A673 (cell line): ENCODE measurements around the gene LNP1. TPM values are rescaled to one million over a fixed set of nuclear protein-coding genes. Genes with fewer than 3 reads are reported as not detected.

Experiments used
- BruUV-seq: library from RNA; stranded (reverse); fragments of 400-500 nt; replicated peaks from 2 replicates; lab custom pipeline; 2021; lab: Mats Ljungman, UMichigan
- CTCF ChIA-PET: fragments of 300-600 bp; sonication (Branson Sonifier 250); formaldehyde crosslinking; loops from one replicate; lab custom pipeline; 2022; ENCODE audit warnings: antibody characterized with exemption; lab: Charles Lee
- POLR2A ChIA-PET: fragments of 300-600 bp; sonication (Branson Sonifier 250); formaldehyde crosslinking; loops from one replicate; lab custom pipeline; 2022; ENCODE audit warnings: antibody characterized with exemption; ENCODE audit not compliant: low non-redundant PET; lab: Charles Lee
- DNase-seq: peaks from one replicate; pipeline ENCODE4 v3.0.0-alpha.2; 2015; ENCODE audit warnings: low spot score
- H3K27ac ChIP-seq: fragments of 200-600 bp; sonication (generic); 2 replicates; pipeline ENCODE4 v1.5.1; 2016; ENCODE audit warnings: mixed run types, low read depth, mild to moderate bottlenecking, mixed read lengths, antibody characterized with exemption, low read length; ENCODE audit not compliant: poor library complexity, severe bottlenecking
- H3K27me3 ChIP-seq: fragments of 200-600 bp; sonication (generic); replicated peaks from 2 replicates; pipeline ENCODE4 v1.6.1; 2017; ENCODE audit warnings: mixed run types, low read depth, mild to moderate bottlenecking, mixed read lengths, antibody characterized with exemption, low read length; ENCODE audit not compliant: insufficient read depth, poor library complexity
- H3K36me3 ChIP-seq: fragments of 200-600 bp; sonication (generic); 2 replicates; pipeline ENCODE4 v1.6.1; 2016; ENCODE audit warnings: mixed run types, mild to moderate bottlenecking, mixed read lengths, antibody characterized with exemption, low read length; ENCODE audit not compliant: insufficient read depth, poor library complexity, severe bottlenecking
- H3K4me1 ChIP-seq: fragments of 200-600 bp; sonication (generic); 2 replicates; pipeline ENCODE4 v1.6.1; 2017; ENCODE audit warnings: mixed run types, mild to moderate bottlenecking, mixed read lengths, antibody characterized with exemption, low read length; ENCODE audit not compliant: insufficient read depth, poor library complexity, severe bottlenecking
- H3K4me3 ChIP-seq: fragments of 200-600 bp; sonication (generic); 2 replicates; pipeline ENCODE4 v1.5.1; 2016; ENCODE audit warnings: low read depth, mixed run types, mild to moderate bottlenecking, mixed read lengths, low read length; ENCODE audit not compliant: poor library complexity, severe bottlenecking
- H3K9me3 ChIP-seq: fragments of 200-600 bp; sonication (generic); 2 replicates; pipeline ENCODE4 v1.6.1; 2016; ENCODE audit warnings: mixed run types, low read depth, mild to moderate bottlenecking, mixed read lengths, antibody characterized with exemption, low read length; ENCODE audit not compliant: poor library complexity, severe bottlenecking
- CTCF ChIP-seq: fragments of 300-800, 200-600 bp; sonication (generic); conservative IDR thresholded peaks from 2 replicates; pipeline ENCODE4 v1.5.1; 2017; ENCODE audit warnings: low read depth, mild to moderate bottlenecking, antibody characterized with exemption, low read length, moderate library complexity, mixed read lengths
- EZH2 ChIP-seq: fragments of 200-600 bp; sonication (generic); IDR thresholded peaks from 2 replicates; pipeline ENCODE4 v1.6.1; 2017; ENCODE audit warnings: borderline replicate concordance, low read depth, mild to moderate bottlenecking, mixed read lengths, antibody characterized with exemption, low read length; ENCODE audit not compliant: poor library complexity, severe bottlenecking
- intact Hi-C: fragments of 100-400 bp; cut with micrococcal nuclease; formaldehyde crosslinking; loops from one replicate; pipeline ENCODE4 v1.10.0; 2022; ENCODE audit not compliant: unreplicated experiment
- total RNA-seq: library from RNA; stranded (reverse); gene quantifications from 2 replicates; pipeline ENCODE4 v1.2.3, GENCODE V29; 2021

Gene LNP1
- total RNA-seq, 1 experiment from 2014 or later, result 4.3 TPM

DNA sequence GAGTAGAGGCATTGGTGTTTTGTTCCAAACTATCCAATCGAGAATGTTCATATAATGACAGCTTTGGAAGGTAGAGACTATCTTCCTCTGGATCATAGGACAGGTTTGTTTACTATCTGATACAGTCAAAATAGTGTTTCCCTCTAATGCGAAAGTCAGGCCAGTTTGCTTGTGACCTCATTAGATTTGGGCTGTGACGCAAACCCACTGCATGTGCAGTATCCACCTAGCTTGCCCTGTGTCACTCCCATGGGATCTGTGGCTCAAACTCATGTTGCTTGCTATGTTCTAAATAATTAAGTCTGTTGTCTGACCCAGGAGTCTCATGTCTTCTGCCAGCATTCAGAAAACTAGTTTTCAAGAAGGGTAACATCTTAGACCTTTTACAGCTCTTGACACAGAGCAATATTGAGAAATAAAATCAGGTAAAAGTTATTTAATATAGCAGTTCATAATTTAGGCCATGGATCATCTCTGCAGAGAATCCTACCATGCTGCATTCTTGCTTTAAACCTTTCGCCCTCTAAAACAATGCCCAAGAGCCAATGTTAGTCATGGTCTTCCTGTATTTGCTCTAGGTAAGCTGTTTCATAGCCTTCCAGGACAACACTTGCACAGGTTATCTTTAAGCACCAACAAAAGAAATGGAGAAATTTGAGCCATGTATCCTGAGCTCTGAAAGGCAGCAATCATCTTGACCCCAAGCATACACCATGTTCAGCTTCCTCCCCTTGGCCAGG lies 40.4 kb upstream of the LNP1 start:
- POLR2A ChIA-PET, result no interaction called here
- DNase-seq, result no peak
- no peak overlapping the region for H3K27ac ChIP-seq
- no peaks in the 10 kb centered on the region for H3K27me3 ChIP-seq
- CTCF ChIA-PET, result no interaction called here
- H3K4me1 ChIP-seq, result no peaks in the 10 kb centered on the region
- H3K9me3 ChIP-seq, result no peaks in the 10 kb centered on the region
- no TSS peak for BruUV-seq
- intact Hi-C loops, result no loop called here
- no peak for TF ChIP-seq CTCF
- TF ChIP-seq EZH2, result no peak
- H3K36me3 ChIP-seq, result peaks cover 52% of the 10 kb centered on the region
- no peak overlapping the region for H3K4me3 ChIP-seq

- Histone ChIP-seq H3K36me3 (peaks cover 50% of the 10 kb centered on the region), H3K27ac (no peak overlapping the region), H3K4me1 (no peaks in the 10 kb centered on the region), H3K4me3 (no peak overlapping the region), H3K27me3 (no peaks in the 10 kb centered on the region), H3K9me3 (no peaks in the 10 kb centered on the region)
- CTCF ChIA-PET, result no interaction called here
- no TSS peak for BruUV-seq
- no peak for DNase-seq
- intact Hi-C loops, result no loop called here
- TF ChIP-seq CTCF, result no peak
- no peak for TF ChIP-seq EZH2
- POLR2A ChIA-PET, result no interaction called here
Measured at GRCh38 chr3:100361897-100362296, 39.4 kb upstream of the LNP1 start.

GRCh38 chr3:100364421-100364820 lies 36.9 kb upstream of the LNP1 start:
- CTCF ChIA-PET, result no interaction called here
- Histone ChIP-seq H3K27ac (no peak overlapping the region), H3K9me3 (no peaks in the 10 kb centered on the region), H3K4me3 (no peak overlapping the region), H3K4me1 (no peaks in the 10 kb centered on the region), H3K27me3 (no peaks in the 10 kb centered on the region), H3K36me3 (peaks cover 69% of the 10 kb centered on the region)
- POLR2A ChIA-PET, result no interaction called here
- DNase-seq, result no peak
- TF ChIP-seq CTCF (no peak), EZH2 (no peak)
- BruUV-seq, result no TSS peak
- intact Hi-C loops, result no loop called here
